ENCODE data around the gene IGFL4.

Gene IGFL4

GRCh38 chr19:46022061-46022430, 18.8 kb downstream of the IGFL4 start:
- in situ Hi-C loops (cut with MboI; ENCODE audit: low sequenced_read_pairs), result no loop called here

GRCh38 chr19:46021531-46022041, 19.2 kb downstream of the IGFL4 start:
- in situ Hi-C loops (cut with MboI; ENCODE audit: low sequenced_read_pairs), result no loop called here

- in situ Hi-C loops (cut with MboI; ENCODE audit: low sequenced_read_pairs), result no loop called here
Observed at GRCh38 chr19:46020819-46021125, 20.0 kb downstream of the IGFL4 start.

- in situ Hi-C loops (cut with MboI; ENCODE audit: low sequenced_read_pairs), result no loop called here
Observed at GRCh38 chr19:46019270-46019669, 21.5 kb downstream of the IGFL4 start.

GRCh38 chr19:46018729-46019251, 22.0 kb downstream of the IGFL4 start:
- in situ Hi-C loops (cut with MboI; ENCODE audit: low sequenced_read_pairs), result no loop called here

GRCh38 chr19:46017874-46018675, 22.7 kb downstream of the IGFL4 start:
- in situ Hi-C loops (cut with MboI; ENCODE audit: low sequenced_read_pairs), result no loop called here

- in situ Hi-C loops (cut with MboI; ENCODE audit: low sequenced_read_pairs), result no loop called here
Observed at GRCh38 chr19:46017095-46017429, 23.7 kb downstream of the IGFL4 start.

- in situ Hi-C loops (cut with MboI; ENCODE audit: low sequenced_read_pairs), result no loop called here
Observed at GRCh38 chr19:46016426-46017094, 24.2 kb downstream of the IGFL4 start.

- in situ Hi-C loops (cut with MboI; ENCODE audit: low sequenced_read_pairs), result no loop called here
Observed at GRCh38 chr19:46015687-46016425, 24.9 kb downstream of the IGFL4 start.

- in situ Hi-C loops (cut with MboI; ENCODE audit: low sequenced_read_pairs), result no loop called here
Observed at GRCh38 chr19:46014941-46015686, 25.7 kb downstream of the IGFL4 start.

GRCh38 chr19:46014534-46014933, 26.3 kb downstream of the IGFL4 start:
- in situ Hi-C loops (cut with MboI; ENCODE audit: low sequenced_read_pairs), result no loop called here

- in situ Hi-C loops (cut with MboI; ENCODE audit: low sequenced_read_pairs), result no loop called here
Observed at GRCh38 chr19:46009530-46010510, 31.0 kb downstream of the IGFL4 start.

- in situ Hi-C loops (cut with MboI; ENCODE audit: low sequenced_read_pairs), result no loop called here
Observed at GRCh38 chr19:46006411-46006810, 34.4 kb downstream of the IGFL4 start.

GRCh38 chr19:46002678-46003275, 38.0 kb downstream of the IGFL4 start:
- in situ Hi-C loops (cut with MboI; ENCODE audit: low sequenced_read_pairs), result no loop called here

- in situ Hi-C loops (cut with MboI; ENCODE audit: low sequenced_read_pairs), result no loop called here
Observed at GRCh38 chr19:46000491-46001246, 40.1 kb downstream of the IGFL4 start.

GRCh38 chr19:45999653-46000121, 41.1 kb downstream of the IGFL4 start:
- in situ Hi-C loops (cut with MboI; ENCODE audit: low sequenced_read_pairs), result no loop called here

GRCh38 chr19:45998834-45999233, 42.0 kb downstream of the IGFL4 start:
- in situ Hi-C loops (cut with MboI; ENCODE audit: low sequenced_read_pairs), result no loop called here

- in situ Hi-C loops (cut with MboI; ENCODE audit: low sequenced_read_pairs), result no loop called here
Observed at GRCh38 chr19:45996933-45997332, 43.9 kb downstream of the IGFL4 start.

Data from hTERT RPE-1 (cell line).